8988T (cell line): ENCODE measurements around the gene SPP2.

ENCODE experiments used
- DNase-seq: peaks from one replicate; pipeline ENCODE4 v3.0.0; 2011

Gene SPP2, protein sequence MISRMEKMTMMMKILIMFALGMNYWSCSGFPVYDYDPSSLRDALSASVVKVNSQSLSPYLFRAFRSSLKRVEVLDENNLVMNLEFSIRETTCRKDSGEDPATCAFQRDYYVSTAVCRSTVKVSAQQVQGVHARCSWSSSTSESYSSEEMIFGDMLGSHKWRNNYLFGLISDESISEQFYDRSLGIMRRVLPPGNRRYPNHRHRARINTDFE

GRCh38 chr2:234050455-234051135 lies at the start of gene SPP2:
Gene SPP2, plus strand, starts transcription at chr2:234050702. Its CDS starts 85 bp downstream, at chr2:234050787.
- DNase-seq, result no peak

- DNase-seq, result no peak
These were observed 48.9 kb upstream of the SPP2 start for GRCh38 chr2:234001380-234002160.

DNA sequence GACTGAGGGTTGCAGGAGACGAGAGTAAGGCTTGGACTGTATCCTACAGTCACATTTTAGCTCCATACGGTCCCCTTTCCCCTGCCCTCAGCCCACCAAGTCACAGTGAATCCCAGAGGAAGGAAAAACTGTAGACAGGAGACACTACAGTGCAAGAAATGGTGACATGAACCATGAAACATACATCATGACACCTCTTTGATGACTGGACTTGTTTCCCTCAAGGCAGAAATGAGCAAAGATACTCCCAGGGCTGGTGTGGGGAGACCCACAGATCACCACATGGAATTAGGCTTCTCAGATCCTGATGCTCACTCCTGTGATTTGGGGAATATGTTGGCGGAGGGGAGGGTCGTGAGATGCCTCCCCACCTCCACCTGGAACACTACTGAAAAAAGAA lies 48.2 kb upstream of the SPP2 start:
- DNase-seq, result no peak

DNA sequence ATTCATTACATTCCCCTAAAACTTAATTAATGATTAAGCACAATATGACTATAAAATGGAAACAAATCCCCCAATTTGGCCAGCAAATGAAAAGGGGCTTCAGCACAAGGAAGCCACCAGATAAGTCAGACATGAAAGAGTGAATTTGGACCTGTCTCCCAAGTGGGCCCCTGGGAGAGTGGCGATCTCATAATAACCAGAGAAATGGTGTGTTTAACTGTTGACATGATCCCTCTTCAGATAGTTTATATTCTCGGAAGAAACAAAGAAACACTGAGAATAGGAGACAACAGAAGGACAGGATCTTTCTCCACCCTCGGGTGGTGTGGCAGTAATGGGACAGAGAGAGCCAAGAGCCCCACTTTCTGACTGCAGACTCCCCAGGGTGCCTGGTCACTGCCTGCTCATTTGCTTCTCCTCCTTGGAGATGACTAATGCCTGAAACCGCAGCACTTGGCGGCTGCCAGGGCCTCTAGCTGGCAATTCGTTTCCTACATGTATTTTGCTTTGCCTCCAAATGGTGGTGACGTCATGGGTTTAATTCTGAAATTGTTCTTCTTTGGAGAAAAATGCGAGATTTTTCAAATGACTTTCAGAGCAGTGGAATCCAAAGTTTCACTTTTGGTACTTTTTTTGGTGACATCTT lies 46.4 kb upstream of the SPP2 start:
- DNase-seq, result peak; percentile 44

- DNase-seq, result no peak
These were observed 45.4 kb upstream of the SPP2 start for GRCh38 chr2:234005126-234005525.

- no peak for DNase-seq
These were observed 44.0 kb upstream of the SPP2 start for GRCh38 chr2:234006501-234006900.

DNA sequence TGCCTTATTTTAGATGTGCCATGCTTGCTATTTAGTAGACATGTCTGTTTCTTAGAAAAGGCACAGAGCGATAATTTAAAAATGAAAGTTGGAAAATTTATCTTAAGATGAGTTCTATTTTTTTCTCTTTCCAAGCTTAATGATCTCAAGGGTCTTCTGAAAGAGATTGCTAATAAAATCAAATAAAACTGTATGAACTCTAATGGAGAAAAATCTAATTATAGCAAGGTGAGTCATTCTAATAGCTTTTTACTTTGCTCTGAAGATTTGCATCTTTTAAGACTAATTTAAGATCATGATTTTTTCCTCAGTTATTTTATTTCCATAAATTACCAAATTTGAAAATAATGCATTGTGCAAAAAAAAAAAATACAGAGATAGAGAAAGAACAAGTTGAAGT lies 36.1 kb upstream of the SPP2 start:
- no peak for DNase-seq

DNA sequence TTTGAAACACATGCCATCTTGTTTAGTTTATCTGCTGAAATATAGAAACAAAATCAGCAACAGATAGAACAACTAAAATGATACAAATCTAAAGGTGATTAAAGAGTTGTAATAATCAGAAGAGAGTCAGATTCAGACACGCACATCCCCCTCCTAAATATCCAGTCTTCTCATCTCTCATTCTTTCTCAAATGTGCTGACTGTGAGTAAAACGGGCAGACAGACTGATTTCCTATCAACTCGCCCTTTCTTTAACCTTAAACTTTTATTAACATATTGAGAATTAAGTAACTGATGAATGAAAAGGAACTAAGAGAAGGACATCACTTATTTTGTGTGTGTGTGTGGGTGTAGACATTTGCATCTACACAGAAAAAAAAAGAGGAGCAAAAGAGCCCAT lies 34.6 kb upstream of the SPP2 start:
- no peak for DNase-seq

- DNase-seq, result no peak
These were observed 30.6 kb upstream of the SPP2 start for GRCh38 chr2:234019896-234020295.

DNA sequence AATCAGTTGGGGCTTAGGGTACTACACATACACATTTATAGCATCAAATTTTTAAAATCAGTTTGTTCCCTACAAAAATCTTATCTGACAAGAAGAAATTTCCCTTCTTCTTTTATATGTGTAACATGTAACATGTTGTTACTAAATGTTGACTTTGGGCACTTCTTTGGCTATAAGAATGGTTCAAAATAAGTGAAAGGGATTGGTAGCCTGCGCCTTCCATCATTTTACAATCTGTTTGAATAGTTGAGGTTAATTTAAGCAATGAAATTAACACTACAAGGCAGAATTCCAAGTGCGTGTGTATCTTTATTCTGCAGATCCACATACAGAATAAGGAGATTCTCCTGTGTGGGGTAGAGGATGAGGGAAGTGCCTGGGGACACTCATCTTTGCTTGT lies 30.2 kb upstream of the SPP2 start:
- no peak for DNase-seq

DNA sequence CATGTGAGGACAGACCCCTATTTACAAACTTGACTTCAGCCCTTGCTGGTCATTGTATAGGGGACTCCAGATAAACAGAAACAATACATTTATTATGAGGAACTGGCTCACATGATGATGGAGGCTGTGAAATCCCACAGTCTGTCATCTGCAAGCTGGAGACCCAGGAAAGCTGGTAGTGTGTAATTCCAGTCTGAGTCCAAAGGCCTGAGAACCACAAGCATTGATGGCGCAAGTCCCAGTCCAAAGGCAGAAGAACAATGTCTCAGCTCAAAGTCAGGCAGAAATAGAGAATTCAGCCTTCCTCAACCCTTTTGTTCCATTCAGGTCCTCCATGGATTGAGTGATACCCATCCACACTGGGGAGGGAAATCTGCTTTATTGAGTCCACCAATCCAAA lies 28.1 kb upstream of the SPP2 start:
- no peak for DNase-seq

GRCh38 chr2:234024304-234024703 lies 26.2 kb upstream of the SPP2 start:
- DNase-seq, result no peak

GRCh38 chr2:234025466-234025865 lies 25.0 kb upstream of the SPP2 start:
- DNase-seq, result no peak

GRCh38 chr2:234025891-234026401 lies 24.6 kb upstream of the SPP2 start:
- DNase-seq, result no peak

GRCh38 chr2:234026693-234027254 lies 23.7 kb upstream of the SPP2 start:
- DNase-seq, result no peak

GRCh38 chr2:234027641-234028040 lies 22.9 kb upstream of the SPP2 start:
- no peak for DNase-seq

DNA sequence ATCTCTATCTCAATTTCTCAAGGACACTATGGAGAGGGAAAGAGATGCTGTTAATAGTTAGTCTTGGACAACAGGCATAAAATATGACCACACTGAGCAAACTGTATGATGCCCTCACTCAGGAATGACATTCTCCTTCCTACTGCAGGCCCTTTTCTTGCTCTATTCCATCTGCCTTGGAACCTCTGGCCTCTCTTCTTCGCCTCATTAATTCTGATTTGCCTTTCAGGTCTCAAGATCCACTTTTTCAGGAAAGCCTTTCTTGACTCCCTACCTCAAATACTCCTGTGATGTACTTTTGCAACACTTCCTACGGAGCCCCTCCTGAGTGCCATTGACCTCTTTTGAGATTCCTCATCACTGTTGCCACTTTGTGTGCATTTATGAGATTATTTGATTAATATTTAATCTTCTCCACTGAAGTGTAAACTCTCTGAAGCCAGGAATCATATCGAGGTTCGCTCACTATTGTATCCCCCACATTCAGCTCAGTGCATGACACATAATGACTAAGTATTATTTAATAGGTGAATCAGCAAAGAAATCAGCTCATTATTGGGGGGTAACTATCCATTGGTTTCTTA lies 21.3 kb upstream of the SPP2 start:
- no peak for DNase-seq

DNA sequence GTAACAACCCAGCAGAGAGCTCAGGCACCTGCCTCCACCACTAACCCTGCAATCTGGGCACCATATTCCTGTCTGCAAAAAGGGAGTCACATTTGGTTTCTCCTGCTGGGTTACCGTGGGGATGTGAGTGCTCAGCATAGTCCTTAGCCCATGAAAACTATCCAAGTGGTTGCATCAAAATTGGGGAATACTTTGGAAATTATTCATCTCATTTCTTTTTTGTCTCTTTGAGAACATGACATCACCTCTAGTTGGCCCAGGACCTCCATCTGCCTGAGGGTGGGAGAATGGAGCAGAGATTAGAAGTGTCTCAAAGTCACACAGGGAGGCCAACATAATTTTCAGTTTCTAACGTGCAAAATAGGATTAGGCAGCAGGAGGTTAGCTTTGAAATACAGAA lies 19.3 kb upstream of the SPP2 start:
- DNase-seq, result no peak

- no peak for DNase-seq
These were observed 18.1 kb upstream of the SPP2 start for GRCh38 chr2:234032279-234032856.

GRCh38 chr2:234033174-234033573 lies 17.3 kb upstream of the SPP2 start:
- no peak for DNase-seq

DNA sequence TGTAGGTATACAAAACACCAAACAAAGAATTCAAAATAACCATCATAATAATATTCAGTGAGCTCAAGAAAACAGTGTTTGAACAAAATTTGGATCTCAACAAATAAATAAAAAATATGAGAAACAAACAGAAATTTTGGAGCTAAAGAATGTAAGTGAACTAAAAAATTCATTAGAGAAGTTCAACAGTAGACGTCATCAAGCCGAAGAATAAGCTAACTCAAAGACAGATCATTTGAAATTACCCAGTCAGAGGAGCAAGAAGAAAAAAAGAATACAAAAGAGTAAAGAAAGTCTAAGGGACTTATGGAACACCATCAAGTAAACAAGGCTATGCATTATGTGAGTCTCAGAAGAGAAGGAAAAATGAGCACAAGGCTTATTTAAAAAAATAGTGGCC lies 16.6 kb upstream of the SPP2 start:
- DNase-seq, result no peak

DNA sequence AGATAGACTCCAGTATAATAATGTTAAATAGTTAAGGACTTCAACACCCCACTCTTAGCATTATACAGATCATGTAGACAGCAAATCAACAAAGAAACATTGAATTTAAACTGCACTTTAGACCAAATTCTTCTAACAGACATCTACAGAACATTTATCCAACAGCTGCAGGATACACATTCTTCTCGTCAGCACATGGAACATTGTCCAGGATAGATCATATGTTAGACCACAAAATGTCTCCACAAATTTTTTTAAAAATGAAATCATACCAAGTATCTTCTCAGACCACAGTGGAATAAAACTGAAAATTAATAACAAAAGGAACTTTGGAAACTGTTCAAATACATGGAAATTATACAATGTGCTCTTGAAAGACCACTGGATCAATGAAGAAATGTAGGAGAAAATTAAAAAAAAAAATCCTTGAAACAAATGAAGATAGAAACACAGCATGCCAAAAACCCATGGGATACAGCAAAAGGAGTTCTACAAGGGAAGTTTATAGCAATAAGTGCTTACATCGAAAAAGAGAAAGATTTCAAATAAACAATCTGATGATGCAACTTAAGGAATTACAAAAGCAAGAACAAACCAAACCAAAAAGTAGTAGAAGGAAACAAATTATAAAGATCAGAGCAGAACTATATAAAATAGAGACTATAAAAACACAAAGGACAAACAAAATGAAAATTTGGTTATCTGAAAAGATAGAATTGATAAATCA lies 12.3 kb upstream of the SPP2 start:
- DNase-seq, result no peak
